Esophagus squamous epithelium (tissue), 4 donors: ENCODE data around the gene PRKCA.

Experiments
- POLR2A ChIP-seq, 4 donors: fragments of 450-650 bp; IDR thresholded peaks; one replicate each; pipeline ENCODE4 v1.6.1; 2017; ENCODE audit warnings: antibody characterized with exemption in 4 of 4, mild to moderate bottlenecking in 4 of 4, moderate library complexity in 3 of 4
- TF ChIP-seq, protein P1 (sequence below), 6 experiments: fragments of 450-650 bp in 4 of 6; fragments of 200-600 bp in 2 of 6; sonication (generic) in 2 of 6; IDR thresholded peaks; one replicate each; pipeline ENCODE4 v1.5.1; 2016 to 2019; ENCODE audit warnings: antibody characterized with exemption in 6 of 6, mild to moderate bottlenecking in 4 of 6, moderate library complexity in 4 of 6

- TF ChIP-seq, protein P1, sequence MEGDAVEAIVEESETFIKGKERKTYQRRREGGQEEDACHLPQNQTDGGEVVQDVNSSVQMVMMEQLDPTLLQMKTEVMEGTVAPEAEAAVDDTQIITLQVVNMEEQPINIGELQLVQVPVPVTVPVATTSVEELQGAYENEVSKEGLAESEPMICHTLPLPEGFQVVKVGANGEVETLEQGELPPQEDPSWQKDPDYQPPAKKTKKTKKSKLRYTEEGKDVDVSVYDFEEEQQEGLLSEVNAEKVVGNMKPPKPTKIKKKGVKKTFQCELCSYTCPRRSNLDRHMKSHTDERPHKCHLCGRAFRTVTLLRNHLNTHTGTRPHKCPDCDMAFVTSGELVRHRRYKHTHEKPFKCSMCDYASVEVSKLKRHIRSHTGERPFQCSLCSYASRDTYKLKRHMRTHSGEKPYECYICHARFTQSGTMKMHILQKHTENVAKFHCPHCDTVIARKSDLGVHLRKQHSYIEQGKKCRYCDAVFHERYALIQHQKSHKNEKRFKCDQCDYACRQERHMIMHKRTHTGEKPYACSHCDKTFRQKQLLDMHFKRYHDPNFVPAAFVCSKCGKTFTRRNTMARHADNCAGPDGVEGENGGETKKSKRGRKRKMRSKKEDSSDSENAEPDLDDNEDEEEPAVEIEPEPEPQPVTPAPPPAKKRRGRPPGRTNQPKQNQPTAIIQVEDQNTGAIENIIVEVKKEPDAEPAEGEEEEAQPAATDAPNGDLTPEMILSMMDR (IDR thresholded peaks at IDR 0.05) = no peak
- no peak for TF ChIP-seq POLR2A (IDR thresholded peaks at IDR 0.05)
Observed at GRCh38 chr17:66277191-66277590, 25.2 kb upstream of the PRKCA start.
